AG04449 (cell line): Measurements from ENCODE around the gene TOP3A.
A peak's percentile ranks its signal among the peaks of the same experiment; 100 is the strongest.

Experiments used
- CTCF ChIA-PET: fragments of 350-600 bp; formaldehyde crosslinking; extraction: SDS; loops from one replicate; lab custom pipeline; 2021; ENCODE audit warnings: antibody characterized with exemption; lab: Yijun Ruan, JAX
- POLR2A ChIA-PET: fragments of 400-600, 350-600 bp; formaldehyde crosslinking; extraction: SDS; loops from one replicate; lab custom pipeline; 2020; ENCODE audit warnings: antibody characterized with exemption, inconsistent platforms; lab: Yijun Ruan, JAX
- DNase-seq: peaks from one replicate; pipeline ENCODE4 v3.0.0-alpha.2; 2010; ENCODE audit warnings: low read depth, low spot score
- H3K4me3 ChIP-seq: 2 replicates; pipeline ENCODE4 v1.5.1; 2011; ENCODE audit warnings: low read depth, mild to moderate bottlenecking, control low read depth, low read length
- CTCF ChIP-seq: IDR thresholded peaks from one replicate; pipeline ENCODE4 v1.5.1; 2011; ENCODE audit warnings: mild to moderate bottlenecking, moderate library complexity, low read length, control low read depth, inconsistent platforms; ENCODE audit not compliant: insufficient read depth; ENCODE audit errors: missing control alignments

The TOP3A gene

DNA sequence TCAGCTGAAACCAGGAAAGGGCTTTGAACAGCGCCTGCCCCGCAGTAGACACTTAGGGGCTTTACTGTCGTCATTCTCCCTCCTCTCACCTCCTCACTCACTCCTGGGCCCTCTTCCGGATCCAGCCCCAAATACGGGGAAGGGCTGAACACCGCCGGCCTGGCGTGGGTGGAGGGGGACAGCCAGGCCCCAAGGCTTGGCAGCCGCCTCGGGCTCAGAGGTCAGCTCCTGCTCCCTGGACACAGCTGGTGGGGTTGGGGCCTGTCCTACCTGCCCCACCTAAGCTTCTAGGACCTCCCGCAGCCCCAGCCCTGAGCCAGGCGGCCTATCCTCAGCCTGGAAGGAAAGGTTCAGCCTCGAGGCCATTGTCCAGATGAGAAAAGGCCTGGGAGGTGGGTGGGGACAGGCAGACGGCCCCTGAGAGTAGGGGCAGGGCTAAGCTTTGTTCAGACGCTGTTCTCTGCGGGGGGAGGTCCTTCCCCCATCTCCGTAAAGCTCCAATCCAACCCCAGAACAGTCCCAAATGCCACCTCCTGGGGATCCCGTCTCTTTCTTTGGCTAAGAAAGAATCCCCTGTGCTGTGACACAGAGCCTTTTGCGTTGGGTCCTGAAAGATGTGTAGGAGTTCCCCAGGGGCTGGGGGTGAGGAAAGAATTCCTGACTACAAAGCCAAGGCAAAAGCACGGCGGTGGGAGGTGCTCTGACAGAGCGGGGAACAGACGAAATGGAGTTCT, 90.2 kb downstream of the TOP3A start:
- CTCF ChIA-PET: interaction anchor here (1.0 to 1.2 kb wide), 3 partner anchors 9 to 40 kb away, joined by 3 to 5 read pairs (median 4); no protein-coding TSS in a partner anchor
- POLR2A ChIA-PET: no interaction called here
- no peak for TF ChIP-seq CTCF
- H3K4me3 ChIP-seq: peak overlapping the region; percentile 52
- no peak for DNase-seq

- CTCF ChIA-PET: interaction anchor here (1.0 to 1.2 kb wide), 3 partner anchors 9 to 39 kb away, joined by 3 to 5 read pairs (median 4); no protein-coding TSS in a partner anchor
- POLR2A ChIA-PET: interaction anchor here (0.7 kb wide), 1 partner anchor 1016 kb away, joined by 3 read pairs; no protein-coding TSS in a partner anchor
- H3K4me3 ChIP-seq: no peak overlapping the region
- TF ChIP-seq CTCF: no peak
- no peak for DNase-seq
Measured at GRCh38 chr17:18224053-18224386, 90.8 kb downstream of the TOP3A start.
